ENCODE results near the gene ADGRD2. TPM values are rescaled to one million over a fixed set of nuclear protein-coding genes. Genes with fewer than 3 reads are reported as not detected.

The ADGRD2 gene
- polyA plus RNA-seq, 3 donors, result not detected

GRCh38 chr9:124493218-124493617, 43.0 kb downstream of the ADGRD2 start:
- intact Hi-C loops (cut with micrococcal nuclease), result no loop called here
- no peak overlapping the region for H3K4me3 ChIP-seq (replicated peaks in 1 of 3; ENCODE audit: low read depth in 2 of 3, low read length in 3 of 3)
- 100% methylated on average over 3 of the region's 4 CpGs for WGBS (ENCODE audit: insufficient coverage)

DNA sequence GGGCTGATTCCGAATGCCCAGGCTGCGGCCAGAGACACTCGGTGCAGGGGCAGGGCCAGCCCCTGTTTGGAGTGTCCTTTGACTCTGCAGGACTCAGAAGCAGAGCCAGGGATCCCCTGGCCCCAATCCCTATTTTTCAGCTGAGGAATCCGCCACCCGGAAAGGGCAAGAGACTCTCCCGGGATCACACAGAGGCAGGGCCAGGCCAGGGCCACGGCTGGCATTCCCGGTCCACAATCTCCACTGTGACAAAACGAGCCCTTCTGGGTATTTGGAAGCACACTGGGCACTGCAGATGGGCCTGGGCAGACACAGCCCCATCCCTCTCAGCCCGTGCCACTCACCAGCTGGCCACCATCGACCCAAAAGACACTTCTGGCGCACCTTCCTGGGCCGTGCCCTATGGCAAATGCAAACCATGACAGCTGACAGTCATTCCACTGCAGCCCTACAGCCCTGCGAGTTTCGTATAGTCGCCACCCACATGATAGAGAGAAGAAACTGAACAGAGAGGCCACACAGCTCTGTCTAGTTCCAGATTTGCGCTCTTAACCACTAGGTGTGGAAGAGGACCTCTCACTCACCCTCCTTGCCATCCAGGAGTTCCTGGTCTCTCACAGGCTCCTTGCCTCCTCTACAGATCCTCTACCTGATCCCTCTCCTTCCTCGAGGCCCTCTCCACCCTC, 43.7 kb downstream of the ADGRD2 start:
- Histone ChIP-seq H3K4me2 (replicated peaks; ENCODE audit: extremely low read depth, low read length, poor library complexity, severe bottlenecking) (no peak overlapping the region), H3K9ac (ENCODE audit: insufficient read depth, low read length, poor library complexity, severe bottlenecking) (no peak overlapping the region), H2AFZ (ENCODE audit: insufficient read depth, low read depth, low read length, poor library complexity, severe bottlenecking) (no peak overlapping the region), H3K36me3 (replicated peaks in 1 of 2; ENCODE audit: control insufficient read depth in 1 of 2, insufficient read depth in 2 of 2, low read length in 2 of 2) (no peaks in the 10 kb centered on the region), H3K9me3 (replicated peaks in 1 of 2; ENCODE audit: control insufficient read depth in 1 of 2, insufficient read depth in 1 of 2, low read length in 2 of 2) (no peaks in the 10 kb centered on the region), H3K79me2 (ENCODE audit: insufficient read depth, low read length) (no peaks in the 10 kb centered on the region), H4K20me1 (ENCODE audit: insufficient read depth, low read length) (no peaks in the 10 kb centered on the region), H3K27me3 (ENCODE audit: control insufficient read depth in 2 of 2, insufficient read depth in 2 of 2, low read length in 2 of 2) (no peaks in the 10 kb centered on the region), H3K4me1 (ENCODE audit: control insufficient read depth in 1 of 2, insufficient read depth in 2 of 2, low read length in 2 of 2) (peaks cover 0 to 12% of the 10 kb centered on the region in 2 donors), H3K27ac (ENCODE audit: low read depth in 1 of 2, low read length in 2 of 2) (no peak overlapping the region), H3K4me3 (replicated peaks in 1 of 3; ENCODE audit: low read depth in 2 of 3, low read length in 3 of 3) (no peak overlapping the region)
- H3K27me3 Mint-ChIP-seq (ENCODE audit: low read depth in 3 of 3), result peaks cover 3 to 7% (median 3%) of the 10 kb centered on the region in 3 donors
- peaks cover 9% of the 10 kb centered on the region for H3K4me1 Mint-ChIP-seq
- 96% methylated on average over 13 of the region's 18 CpGs for WGBS (ENCODE audit: insufficient coverage)
- peaks cover 0 to 2% (median 0%) of the 10 kb centered on the region in 7 donors for H3K9me3 Mint-ChIP-seq
- H3K27ac Mint-ChIP-seq, result no peak overlapping the region
- no peak overlapping the region for H3K4me3 Mint-ChIP-seq
- no peak for DNase-seq
- intact Hi-C loops (cut with micrococcal nuclease), result no loop called here
- TF ChIP-seq, protein P1, sequence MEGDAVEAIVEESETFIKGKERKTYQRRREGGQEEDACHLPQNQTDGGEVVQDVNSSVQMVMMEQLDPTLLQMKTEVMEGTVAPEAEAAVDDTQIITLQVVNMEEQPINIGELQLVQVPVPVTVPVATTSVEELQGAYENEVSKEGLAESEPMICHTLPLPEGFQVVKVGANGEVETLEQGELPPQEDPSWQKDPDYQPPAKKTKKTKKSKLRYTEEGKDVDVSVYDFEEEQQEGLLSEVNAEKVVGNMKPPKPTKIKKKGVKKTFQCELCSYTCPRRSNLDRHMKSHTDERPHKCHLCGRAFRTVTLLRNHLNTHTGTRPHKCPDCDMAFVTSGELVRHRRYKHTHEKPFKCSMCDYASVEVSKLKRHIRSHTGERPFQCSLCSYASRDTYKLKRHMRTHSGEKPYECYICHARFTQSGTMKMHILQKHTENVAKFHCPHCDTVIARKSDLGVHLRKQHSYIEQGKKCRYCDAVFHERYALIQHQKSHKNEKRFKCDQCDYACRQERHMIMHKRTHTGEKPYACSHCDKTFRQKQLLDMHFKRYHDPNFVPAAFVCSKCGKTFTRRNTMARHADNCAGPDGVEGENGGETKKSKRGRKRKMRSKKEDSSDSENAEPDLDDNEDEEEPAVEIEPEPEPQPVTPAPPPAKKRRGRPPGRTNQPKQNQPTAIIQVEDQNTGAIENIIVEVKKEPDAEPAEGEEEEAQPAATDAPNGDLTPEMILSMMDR (IDR thresholded peaks at IDR 0.05), result no peak
- H3K36me3 Mint-ChIP-seq, result no peaks in the 10 kb centered on the region

More at GRCh38 chr9:124493218-124493617, 43.0 kb downstream of the ADGRD2 start:
- Mint-ChIP-seq H3K27me3 (ENCODE audit: low read depth in 3 of 3) (peaks cover 4 to 7% (median 6%) of the 10 kb centered on the region in 3 donors), H3K9me3 (peaks cover 0 to 2% (median 0%) of the 10 kb centered on the region in 7 donors), H3K36me3 (no peaks in the 10 kb centered on the region), H3K27ac (no peak overlapping the region), H3K4me3 (no peak overlapping the region), H3K4me1 (peaks cover 9% of the 10 kb centered on the region)
- no peak overlapping the region for H2AFZ ChIP-seq (ENCODE audit: insufficient read depth, low read depth, low read length, poor library complexity, severe bottlenecking)
- TF ChIP-seq, protein P1 (IDR thresholded peaks at IDR 0.05), result no peak
- DNase-seq, result no peak
- no peak overlapping the region for H3K27ac ChIP-seq (ENCODE audit: low read depth in 1 of 2, low read length in 2 of 2)
- no peaks in the 10 kb centered on the region for H3K79me2 ChIP-seq (ENCODE audit: insufficient read depth, low read length)
- no peaks in the 10 kb centered on the region for H3K27me3 ChIP-seq (ENCODE audit: control insufficient read depth in 2 of 2, insufficient read depth in 2 of 2, low read length in 2 of 2)
- H3K9ac ChIP-seq (ENCODE audit: insufficient read depth, low read length, poor library complexity, severe bottlenecking), result no peak overlapping the region
- no peaks in the 10 kb centered on the region for H3K9me3 ChIP-seq (replicated peaks in 1 of 2; ENCODE audit: control insufficient read depth in 1 of 2, insufficient read depth in 1 of 2, low read length in 2 of 2)
- H3K4me1 ChIP-seq (ENCODE audit: control insufficient read depth in 1 of 2, insufficient read depth in 2 of 2, low read length in 2 of 2), result peaks cover 0 to 12% of the 10 kb centered on the region in 2 donors
- no peaks in the 10 kb centered on the region for H3K36me3 ChIP-seq (replicated peaks in 1 of 2; ENCODE audit: control insufficient read depth in 1 of 2, insufficient read depth in 2 of 2, low read length in 2 of 2)
- no peaks in the 10 kb centered on the region for H4K20me1 ChIP-seq (ENCODE audit: insufficient read depth, low read length)
- H3K4me2 ChIP-seq (replicated peaks; ENCODE audit: extremely low read depth, low read length, poor library complexity, severe bottlenecking), result no peak overlapping the region

All from CD14-positive monocyte (primary cell).